Measurements from ENCODE around the gene BCL11B. TPM values are rescaled to one million over a fixed set of nuclear protein-coding genes. Genes with fewer than 3 reads are reported as not detected.

The BCL11B gene
- polyA plus RNA-seq, 3 donors = 0.01 TPM; not detected in 2

- Histone ChIP-seq H3K9me3 (replicated peaks in 1 of 2; ENCODE audit: control insufficient read depth in 1 of 2, insufficient read depth in 1 of 2, low read length in 2 of 2) (no peaks in the 10 kb centered on the region), H3K4me1 (ENCODE audit: control insufficient read depth in 1 of 2, insufficient read depth in 2 of 2, low read length in 2 of 2) (no peaks in the 10 kb centered on the region), H3K9ac (ENCODE audit: insufficient read depth, low read length, poor library complexity, severe bottlenecking) (no peak overlapping the region), H2AFZ (ENCODE audit: insufficient read depth, low read depth, low read length, poor library complexity, severe bottlenecking) (no peak overlapping the region), H3K4me2 (replicated peaks; ENCODE audit: extremely low read depth, low read length, poor library complexity, severe bottlenecking) (no peak overlapping the region), H3K79me2 (ENCODE audit: insufficient read depth, low read length) (no peaks in the 10 kb centered on the region), H3K27ac (ENCODE audit: low read depth in 1 of 2, low read length in 2 of 2) (no peak overlapping the region), H3K27me3 (ENCODE audit: control insufficient read depth in 2 of 2, insufficient read depth in 2 of 2, low read length in 2 of 2) (no peaks in the 10 kb centered on the region), H3K36me3 (replicated peaks in 1 of 2; ENCODE audit: control insufficient read depth in 1 of 2, insufficient read depth in 2 of 2, low read length in 2 of 2) (no peaks in the 10 kb centered on the region), H4K20me1 (ENCODE audit: insufficient read depth, low read length) (no peaks in the 10 kb centered on the region), H3K4me3 (replicated peaks in 1 of 3; ENCODE audit: low read depth in 2 of 3, low read length in 3 of 3) (no peak overlapping the region)
- 88% methylated on average over 8 of the region's 15 CpGs for WGBS (ENCODE audit: insufficient coverage)
- Mint-ChIP-seq H3K27me3 (ENCODE audit: low read depth in 3 of 3) (peaks cover 2 to 6% (median 4%) of the 10 kb centered on the region in 3 donors), H3K4me1 (peaks cover 4% of the 10 kb centered on the region), H3K4me3 (no peak overlapping the region), H3K36me3 (no peaks in the 10 kb centered on the region), H3K27ac (no peak overlapping the region), H3K9me3 (peaks cover 0 to 3% (median 0%) of the 10 kb centered on the region in 7 donors)
- TF ChIP-seq CTCF (IDR thresholded peaks at IDR 0.05) = no peak
- no peak for DNase-seq
- intact Hi-C loops (cut with micrococcal nuclease) = no loop called here
Measured at GRCh38 chr14:99129998-99130397, 142.0 kb downstream of the BCL11B start.

GRCh38 chr14:99129211-99129696 lies 142.7 kb downstream of the BCL11B start:
- no peak overlapping the region for H3K4me2 ChIP-seq (replicated peaks; ENCODE audit: extremely low read depth, low read length, poor library complexity, severe bottlenecking)
- H3K4me3 ChIP-seq (replicated peaks in 1 of 3; ENCODE audit: low read depth in 2 of 3, low read length in 3 of 3) = no peak overlapping the region
- peaks cover 4% of the 10 kb centered on the region for H3K4me1 Mint-ChIP-seq
- H3K36me3 ChIP-seq (replicated peaks in 1 of 2; ENCODE audit: control insufficient read depth in 1 of 2, insufficient read depth in 2 of 2, low read length in 2 of 2) = no peaks in the 10 kb centered on the region
- no peaks in the 10 kb centered on the region for H3K27me3 ChIP-seq (ENCODE audit: control insufficient read depth in 2 of 2, insufficient read depth in 2 of 2, low read length in 2 of 2)
- H3K4me3 Mint-ChIP-seq = no peak overlapping the region
- no peak overlapping the region for H3K9ac ChIP-seq (ENCODE audit: insufficient read depth, low read length, poor library complexity, severe bottlenecking)
- no peaks in the 10 kb centered on the region for H3K79me2 ChIP-seq (ENCODE audit: insufficient read depth, low read length)
- intact Hi-C loops (cut with micrococcal nuclease) = no loop called here
- peak overlapping the region in 1 of 7 donors; percentile 50 for H3K27ac Mint-ChIP-seq
- WGBS (ENCODE audit: insufficient coverage) = 79% methylated on average over 11 of the region's 12 CpGs
- H3K9me3 ChIP-seq (replicated peaks in 1 of 2; ENCODE audit: control insufficient read depth in 1 of 2, insufficient read depth in 1 of 2, low read length in 2 of 2) = no peaks in the 10 kb centered on the region
- no peak for DNase-seq
- peaks cover 0 to 4% (median 0%) of the 10 kb centered on the region in 7 donors for H3K9me3 Mint-ChIP-seq
- TF ChIP-seq CTCF (IDR thresholded peaks at IDR 0.05) = no peak
- H3K4me1 ChIP-seq (ENCODE audit: control insufficient read depth in 1 of 2, insufficient read depth in 2 of 2, low read length in 2 of 2) = no peaks in the 10 kb centered on the region
- H2AFZ ChIP-seq (ENCODE audit: insufficient read depth, low read depth, low read length, poor library complexity, severe bottlenecking) = no peak overlapping the region
- no peaks in the 10 kb centered on the region for H4K20me1 ChIP-seq (ENCODE audit: insufficient read depth, low read length)
- H3K27me3 Mint-ChIP-seq (ENCODE audit: low read depth in 3 of 3) = peaks cover 3 to 6% (median 5%) of the 10 kb centered on the region in 3 donors
- H3K36me3 Mint-ChIP-seq = no peaks in the 10 kb centered on the region
- no peak overlapping the region for H3K27ac ChIP-seq (ENCODE audit: low read depth in 1 of 2, low read length in 2 of 2)
